Brain microvascular endothelial cell (primary cell): ENCODE data around the gene PPCDC.

Source experiments
- DNase-seq: peaks from one replicate; pipeline ENCODE4 v3.0.0-alpha.2; 2020
- H3K27ac ChIP-seq: fragments of 250-450 bp; sonication (Bioruptor Pico); 2 replicates; pipeline ENCODE4 v1.5.1; 2020; ENCODE audit warnings: mild to moderate bottlenecking, moderate library complexity
- H3K27me3 ChIP-seq: fragments of 250-450 bp; sonication (Bioruptor Pico); replicated peaks from 2 replicates; pipeline ENCODE4 v1.5.1; 2020; ENCODE audit warnings: mild to moderate bottlenecking
- H3K36me3 ChIP-seq: fragments of 250-450 bp; sonication (Bioruptor Pico); replicated peaks from 2 replicates; pipeline ENCODE4 v1.5.1; 2020; ENCODE audit warnings: mild to moderate bottlenecking
- H3K4me3 ChIP-seq: 2 replicates; pipeline ENCODE4 v1.5.1; 2011; ENCODE audit warnings: low read depth, mild to moderate bottlenecking, control low read depth, low read length, moderate library complexity
- in situ Hi-C: cut with HindIII; loops from 2 replicates; pipeline ENCODE4 v1.10.0; 2017; ENCODE audit warnings: low sequenced_read_pairs, low pct_ligation_motif_present
- TF ChIP-seq, protein P1 (sequence below): IDR thresholded peaks from 2 replicates; pipeline ENCODE4 v1.5.1; 2011; ENCODE audit warnings: low read depth, mild to moderate bottlenecking, moderate library complexity, low read length, control low read depth, inconsistent platforms; ENCODE audit errors: missing control alignments

The PPCDC gene

DNA sequence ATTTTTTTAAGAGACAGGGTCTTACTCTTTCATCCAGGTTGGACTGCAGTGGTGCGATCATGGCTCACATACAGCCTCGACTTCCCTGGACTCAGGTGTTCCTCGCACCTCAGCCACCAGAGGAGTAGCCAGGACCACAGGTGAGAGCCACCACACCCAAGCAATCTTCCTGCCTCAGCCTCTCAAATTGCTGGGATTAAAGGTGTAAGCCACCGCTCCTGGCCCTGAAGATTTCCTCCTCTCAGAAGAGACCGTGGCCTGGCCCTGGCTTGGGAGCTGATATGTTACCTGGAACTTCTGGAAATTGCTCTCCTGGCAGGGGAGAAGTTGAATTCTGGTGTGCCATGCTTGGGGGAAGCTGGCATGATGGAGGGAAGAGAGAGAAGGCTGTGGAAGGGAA, 36.2 kb downstream of the PPCDC start:
- TF ChIP-seq, protein P1, sequence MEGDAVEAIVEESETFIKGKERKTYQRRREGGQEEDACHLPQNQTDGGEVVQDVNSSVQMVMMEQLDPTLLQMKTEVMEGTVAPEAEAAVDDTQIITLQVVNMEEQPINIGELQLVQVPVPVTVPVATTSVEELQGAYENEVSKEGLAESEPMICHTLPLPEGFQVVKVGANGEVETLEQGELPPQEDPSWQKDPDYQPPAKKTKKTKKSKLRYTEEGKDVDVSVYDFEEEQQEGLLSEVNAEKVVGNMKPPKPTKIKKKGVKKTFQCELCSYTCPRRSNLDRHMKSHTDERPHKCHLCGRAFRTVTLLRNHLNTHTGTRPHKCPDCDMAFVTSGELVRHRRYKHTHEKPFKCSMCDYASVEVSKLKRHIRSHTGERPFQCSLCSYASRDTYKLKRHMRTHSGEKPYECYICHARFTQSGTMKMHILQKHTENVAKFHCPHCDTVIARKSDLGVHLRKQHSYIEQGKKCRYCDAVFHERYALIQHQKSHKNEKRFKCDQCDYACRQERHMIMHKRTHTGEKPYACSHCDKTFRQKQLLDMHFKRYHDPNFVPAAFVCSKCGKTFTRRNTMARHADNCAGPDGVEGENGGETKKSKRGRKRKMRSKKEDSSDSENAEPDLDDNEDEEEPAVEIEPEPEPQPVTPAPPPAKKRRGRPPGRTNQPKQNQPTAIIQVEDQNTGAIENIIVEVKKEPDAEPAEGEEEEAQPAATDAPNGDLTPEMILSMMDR, result no peak
- in situ Hi-C loops, result no loop called here
- H3K27ac ChIP-seq, result no peak overlapping the region
- H3K27me3 ChIP-seq, result no peaks in the 10 kb centered on the region
- no peak for DNase-seq
- H3K36me3 ChIP-seq, result no peaks in the 10 kb centered on the region
- no peak overlapping the region for H3K4me3 ChIP-seq

DNA sequence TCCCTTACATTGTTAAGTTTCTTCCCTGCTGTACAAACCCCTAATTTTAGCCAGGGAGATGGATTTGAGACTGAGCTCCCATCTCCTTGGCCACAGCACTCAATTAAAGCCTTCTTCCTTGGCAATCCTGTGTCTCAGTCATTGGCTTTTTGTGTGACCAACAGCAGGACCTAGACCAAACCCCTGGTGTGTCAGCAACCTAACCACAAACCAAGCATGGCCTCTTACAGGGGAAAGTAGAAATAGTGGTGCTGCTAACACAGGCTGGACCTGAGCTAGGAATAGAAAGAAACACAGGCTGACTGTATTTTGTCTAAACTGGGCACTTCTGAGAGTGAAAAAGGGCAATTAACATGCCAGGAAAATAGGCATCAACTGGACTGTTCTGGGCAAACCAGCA, 37.9 kb downstream of the PPCDC start:
- Histone ChIP-seq H3K36me3 (no peaks in the 10 kb centered on the region), H3K4me3 (no peak overlapping the region), H3K27ac (no peak overlapping the region), H3K27me3 (no peaks in the 10 kb centered on the region)
- DNase-seq, result peak; percentile 61
- TF ChIP-seq, protein P1, result no peak
- in situ Hi-C loops, result no loop called here

DNA sequence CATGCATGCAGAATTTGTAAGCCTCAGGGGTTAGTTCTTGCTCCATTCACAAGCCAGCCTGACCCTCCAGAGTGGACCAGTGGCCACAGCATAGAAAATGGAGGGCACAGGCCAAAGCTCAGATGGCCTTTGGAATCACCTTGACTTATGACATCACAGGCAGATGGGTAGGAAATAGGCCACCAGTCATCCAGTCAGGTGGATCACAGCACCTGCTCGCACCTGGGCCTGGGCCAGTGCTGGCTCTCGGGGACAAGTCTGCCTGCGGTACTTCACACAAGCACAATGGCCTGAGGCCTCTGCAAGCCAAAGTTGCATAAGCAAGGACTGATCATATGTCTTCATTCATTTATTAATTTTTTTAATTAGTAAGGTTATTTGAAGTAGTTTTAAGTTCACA, 39.3 kb downstream of the PPCDC start:
- DNase-seq, result no peak
- in situ Hi-C loops, result no loop called here
- Histone ChIP-seq H3K27me3 (no peaks in the 10 kb centered on the region), H3K27ac (no peak overlapping the region), H3K36me3 (no peaks in the 10 kb centered on the region), H3K4me3 (no peak overlapping the region)
- TF ChIP-seq, protein P1, result no peak

DNA sequence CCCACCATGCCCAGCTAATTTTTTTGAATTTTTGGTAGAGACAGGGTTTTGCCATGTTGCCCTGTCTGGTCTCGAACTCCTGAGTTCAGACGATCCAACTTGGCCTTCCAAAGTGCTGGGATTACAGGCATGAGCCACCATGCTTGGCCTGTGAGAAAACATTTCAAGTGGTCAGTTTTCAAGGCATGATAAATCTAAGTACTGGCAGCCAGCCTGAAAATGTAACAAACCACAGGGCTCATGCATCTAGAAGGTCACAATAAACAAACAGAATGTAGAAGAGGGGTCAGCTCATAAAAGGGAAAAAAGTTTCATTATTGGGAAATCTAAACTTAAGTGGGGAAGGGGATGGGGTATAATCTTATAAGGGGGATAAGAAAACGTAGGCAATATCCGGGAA, 39.9 kb downstream of the PPCDC start:
- Histone ChIP-seq H3K4me3 (no peak overlapping the region), H3K27me3 (no peaks in the 10 kb centered on the region), H3K36me3 (no peaks in the 10 kb centered on the region), H3K27ac (no peak overlapping the region)
- in situ Hi-C loops, result no loop called here
- TF ChIP-seq, protein P1, result no peak
- DNase-seq, result peak; percentile 89

DNA sequence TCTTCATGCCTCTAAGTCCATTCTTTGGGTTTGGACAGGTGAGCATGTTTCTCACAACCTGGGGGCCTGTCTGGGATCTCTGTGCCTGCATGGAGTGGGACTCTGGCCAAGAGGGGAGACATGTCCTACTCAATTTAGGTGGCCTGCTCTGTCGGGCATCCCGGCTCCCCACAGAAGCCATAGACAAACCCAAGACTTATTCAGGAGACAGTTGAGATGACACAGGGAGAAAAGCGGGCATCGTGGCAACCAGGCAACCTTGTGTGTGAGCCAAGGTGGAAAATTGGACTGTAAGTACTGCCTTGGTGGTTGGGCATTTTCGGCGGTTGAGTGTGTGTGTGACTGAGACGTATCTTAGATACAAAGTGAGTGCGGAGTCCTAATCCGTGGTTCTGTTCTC, 40.5 kb downstream of the PPCDC start:
- Histone ChIP-seq H3K27me3 (no peaks in the 10 kb centered on the region), H3K27ac (no peak overlapping the region), H3K4me3 (no peak overlapping the region), H3K36me3 (no peaks in the 10 kb centered on the region)
- TF ChIP-seq, protein P1, result no peak
- in situ Hi-C loops, result no loop called here
- no peak for DNase-seq

DNA sequence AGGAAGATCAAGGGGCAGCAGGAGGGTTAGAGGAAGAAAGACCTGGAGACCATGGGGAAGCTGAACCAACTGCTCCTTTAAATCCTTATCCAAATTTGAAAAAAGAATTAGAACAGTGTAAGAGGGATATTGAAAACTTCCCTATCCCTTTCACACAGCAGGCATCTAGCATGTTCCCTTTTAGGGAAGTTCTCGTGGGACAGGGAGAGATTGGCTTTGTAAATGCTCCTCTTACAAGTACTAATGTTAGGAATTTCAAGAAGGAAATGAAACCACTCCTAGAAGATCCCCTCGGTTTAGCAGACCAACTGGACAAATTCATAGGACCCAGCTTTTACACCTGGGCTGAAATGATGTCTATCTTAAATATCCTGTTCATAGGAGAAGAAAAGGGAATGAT, 41.5 kb downstream of the PPCDC start:
- H3K27ac ChIP-seq, result no peak overlapping the region
- no peak for DNase-seq
- H3K4me3 ChIP-seq, result no peak overlapping the region
- H3K27me3 ChIP-seq, result no peaks in the 10 kb centered on the region
- H3K36me3 ChIP-seq, result no peaks in the 10 kb centered on the region
- in situ Hi-C loops, result no loop called here
- TF ChIP-seq, protein P1, result no peak
